ENCODE data around the gene ENKD1. TPM values are rescaled to one million over a fixed set of nuclear protein-coding genes. Genes with fewer than 3 reads are reported as not detected.

ENKD1 gene
- total RNA-seq, 1 experiment from 2014 or later, result 11.9 TPM

GRCh38 chr16:67659675-67660563 is 6.6 kb downstream of the ENKD1 start, which contains the start of gene ACD (continued):
- TF ChIP-seq E2F5 (CRISPR knock-in tag; IDR thresholded peaks at IDR 0.05) (peak; percentile 64; the same call in 1 of the 2 replicates), KAT7 (CRISPR knock-in tag; IDR thresholded peaks at IDR 0.05; ENCODE audit: borderline replicate concordance) (no peak), IRF1 (CRISPR knock-in tag; IDR thresholded peaks at IDR 0.05) (peak; percentile 66; the same call in 1 of the 2 replicates), CREB1 (CRISPR knock-in tag; IDR thresholded peaks at IDR 0.05) (0 out of 2 replicates have a peak, but pooled peaks have one; percentile 12), TEAD4 (CRISPR knock-in tag; IDR thresholded peaks at IDR 0.05) (no peak), ZNF138 (CRISPR knock-in tag; conservative IDR thresholded peaks at IDR 0.05) (no peak), RORB (CRISPR knock-in tag; IDR thresholded peaks at IDR 0.05) (no peak), USF2 (CRISPR knock-in tag; IDR thresholded peaks at IDR 0.05) (no peak), AFF4 (CRISPR knock-in tag; IDR thresholded peaks at IDR 0.05; ENCODE audit: borderline replicate concordance) (no peak), MXD4 (CRISPR knock-in tag; IDR thresholded peaks at IDR 0.05; ENCODE audit: borderline replicate concordance) (no peak), ZNF512 (CRISPR knock-in tag; IDR thresholded peaks at IDR 0.05; ENCODE audit: borderline replicate concordance) (no peak), FOXJ3 (CRISPR knock-in tag; IDR thresholded peaks at IDR 0.05; ENCODE audit: borderline replicate concordance) (no peak), TP53 (CRISPR knock-in tag; IDR thresholded peaks at IDR 0.05) (no peak), MYBL2 (CRISPR knock-in tag; IDR thresholded peaks at IDR 0.05) (no peak), ATF1 (CRISPR knock-in tag; IDR thresholded peaks at IDR 0.05) (no peak), ZNF532 (CRISPR knock-in tag; IDR thresholded peaks at IDR 0.05; ENCODE audit: borderline replicate concordance) (no peak), GRHL2 (CRISPR knock-in tag; IDR thresholded peaks at IDR 0.05; ENCODE audit: insufficient replicate concordance, severe bottlenecking) (no peak), RELA (CRISPR knock-in tag; IDR thresholded peaks at IDR 0.05; ENCODE audit: borderline replicate concordance) (peak; percentile 76; the same call in 1 of the 2 replicates), JUN (CRISPR knock-in tag; IDR thresholded peaks at IDR 0.05) (peak; percentile 82; the same call in 1 of the 2 replicates), ZMAT4 (CRISPR knock-in tag; IDR thresholded peaks at IDR 0.05) (no peak)
- TF ChIP-seq, protein P1, sequence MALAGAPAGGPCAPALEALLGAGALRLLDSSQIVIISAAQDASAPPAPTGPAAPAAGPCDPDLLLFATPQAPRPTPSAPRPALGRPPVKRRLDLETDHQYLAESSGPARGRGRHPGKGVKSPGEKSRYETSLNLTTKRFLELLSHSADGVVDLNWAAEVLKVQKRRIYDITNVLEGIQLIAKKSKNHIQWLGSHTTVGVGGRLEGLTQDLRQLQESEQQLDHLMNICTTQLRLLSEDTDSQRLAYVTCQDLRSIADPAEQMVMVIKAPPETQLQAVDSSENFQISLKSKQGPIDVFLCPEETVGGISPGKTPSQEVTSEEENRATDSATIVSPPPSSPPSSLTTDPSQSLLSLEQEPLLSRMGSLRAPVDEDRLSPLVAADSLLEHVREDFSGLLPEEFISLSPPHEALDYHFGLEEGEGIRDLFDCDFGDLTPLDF (CRISPR knock-in tag; IDR thresholded peaks at IDR 0.05), result no peak
- TF ChIP-seq, protein P2, sequence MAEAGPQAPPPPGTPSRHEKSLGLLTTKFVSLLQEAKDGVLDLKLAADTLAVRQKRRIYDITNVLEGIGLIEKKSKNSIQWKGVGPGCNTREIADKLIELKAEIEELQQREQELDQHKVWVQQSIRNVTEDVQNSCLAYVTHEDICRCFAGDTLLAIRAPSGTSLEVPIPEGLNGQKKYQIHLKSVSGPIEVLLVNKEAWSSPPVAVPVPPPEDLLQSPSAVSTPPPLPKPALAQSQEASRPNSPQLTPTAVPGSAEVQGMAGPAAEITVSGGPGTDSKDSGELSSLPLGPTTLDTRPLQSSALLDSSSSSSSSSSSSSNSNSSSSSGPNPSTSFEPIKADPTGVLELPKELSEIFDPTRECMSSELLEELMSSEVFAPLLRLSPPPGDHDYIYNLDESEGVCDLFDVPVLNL (CRISPR knock-in tag; IDR thresholded peaks at IDR 0.05; ENCODE audit: borderline replicate concordance, low read depth), result peak; percentile 48; the same call in 1 of the 2 replicates

Data from WTC11 (cell line).